K562 (cell line): Measurements from ENCODE around the gene SKIDA1. TPM values are rescaled to one million over a fixed set of nuclear protein-coding genes. Genes with fewer than 3 reads are reported as not detected.
A peak's percentile ranks its signal among the peaks of the same experiment; 100 is the strongest.

Experiments used
- ATAC-seq: fragments of 200-7000 bp; cut with Tn5 transposase; 3 replicates; pipeline ENCODE4 v1.9.1; 2020; ENCODE audit warnings: moderate library complexity
- BruUV-seq: library from RNA; stranded (reverse); fragments of 400-500 nt; replicated peaks from 2 replicates; lab custom pipeline; 2021; lab: Mats Ljungman, UMichigan
- CTCF ChIA-PET: fragments of 300-600 bp; formaldehyde crosslinking; extraction: SDS; loops from one replicate; lab custom pipeline; 2021; ENCODE audit warnings: low intra/inter-chr PET ratio; lab: Yijun Ruan, JAX
- POLR2A ChIA-PET: fragments of 300-600, 350-650 bp; sonication (Branson Sonifier 250); formaldehyde crosslinking; extraction: SDS; loops from one replicate; lab custom pipeline; 2021; ENCODE audit warnings: antibody characterized with exemption, inconsistent platforms; lab: Yijun Ruan, JAX
- DNase-seq, 4 experiments: peaks; one replicate each; pipeline versions ENCODE4 v3.0.0 to v3.0.0-alpha.2; 2011 to 2018; ENCODE audit warnings: low spot score in 3 of 4, mixed read lengths in 3 of 4; ENCODE audit errors: extremely low read depth in 1 of 4
- FAIRE-seq: peaks from 2 replicates; lab custom pipeline; 2011; peaks lifted over from hg19 to GRCh38; lab: Jason Lieb, UNC
- H2AFZ ChIP-seq: 2 replicates; pipeline ENCODE4 v1.6.0; 2011; ENCODE audit warnings: low read depth, low read length, control low read depth, inconsistent platforms
- H3K27ac ChIP-seq: fragments of 200-600 bp; 3 replicates; pipeline ENCODE4 v1.8.0; 2011; ENCODE audit warnings: low read depth, mild to moderate bottlenecking, control low read depth, inconsistent platforms, low read length, moderate library complexity, mixed read lengths; ENCODE audit errors: extremely low read depth
- H3K27me3 ChIP-seq, 2 experiments: fragments of 300-600 bp in 1 of 2; 2 replicates in 1 of 2; 3 replicates in 1 of 2; pipeline versions ENCODE4 v1.6.0 to v1.8.0; 2011; ENCODE audit warnings: inconsistent platforms in 2 of 2, low read length in 2 of 2, mild to moderate bottlenecking in 1 of 2, mixed read lengths in 1 of 2, moderate library complexity in 1 of 2; ENCODE audit not compliant: control insufficient read depth in 2 of 2, insufficient read depth in 2 of 2
- H3K36me3 ChIP-seq: fragments of 300-600 bp; 3 replicates; pipeline ENCODE4 v1.8.0; 2011; ENCODE audit warnings: mild to moderate bottlenecking, low read length, inconsistent platforms; ENCODE audit not compliant: control insufficient read depth, insufficient read depth
- H3K4me1 ChIP-seq, 2 experiments: fragments of 200-600 bp in 1 of 2; replicated peaks in 1 of 2; 2 replicates in 1 of 2; 3 replicates in 1 of 2; pipeline versions ENCODE4 v1.5.1 to v1.8.0; 2011; ENCODE audit warnings: inconsistent platforms in 2 of 2, low read length in 2 of 2, mild to moderate bottlenecking in 1 of 2, mixed read lengths in 1 of 2, moderate library complexity in 1 of 2; ENCODE audit not compliant: control insufficient read depth in 2 of 2, insufficient read depth in 2 of 2
- H3K4me2 ChIP-seq: 2 replicates; pipeline ENCODE4 v1.6.1; 2011; ENCODE audit warnings: low read length, control low read depth, inconsistent platforms, mixed read lengths; ENCODE audit not compliant: insufficient read depth
- H3K4me3 ChIP-seq: fragments of 200-600 bp; sonication (generic), shearing (Covaris generic); 2 replicates; pipeline ENCODE4 v1.5.1; 2016; ENCODE audit warnings: control low read depth, inconsistent platforms
- H3K79me2 ChIP-seq: fragments of 200-600 bp; 3 replicates; pipeline ENCODE4 v1.8.0; 2011; ENCODE audit warnings: low read length, inconsistent platforms; ENCODE audit not compliant: control insufficient read depth, insufficient read depth
- H3K9ac ChIP-seq, 2 experiments: 2 replicates each; pipeline versions ENCODE4 v1.6.0 to v1.6.1; 2011; ENCODE audit warnings: low read depth in 2 of 2, low read length in 2 of 2, control low read depth in 1 of 2, inconsistent platforms in 1 of 2, mild to moderate bottlenecking in 1 of 2, mixed read lengths in 1 of 2; ENCODE audit not compliant: insufficient read depth in 1 of 2
- H3K9me1 ChIP-seq: one replicate; pipeline ENCODE4 v1.6.0; 2011; ENCODE audit warnings: inconsistent platforms, mild to moderate bottlenecking, low read length, moderate library complexity; ENCODE audit not compliant: control insufficient read depth, insufficient read depth
- H3K9me3 ChIP-seq: replicated peaks from 2 replicates; pipeline ENCODE4 v1.5.1; 2011; ENCODE audit warnings: low read depth, low read length, inconsistent platforms; ENCODE audit not compliant: control insufficient read depth, insufficient read depth
- H4K20me1 ChIP-seq: replicated peaks from 2 replicates; pipeline ENCODE4 v1.6.1; 2011; ENCODE audit warnings: low read length, inconsistent platforms, mixed read lengths; ENCODE audit not compliant: control insufficient read depth, insufficient read depth
- C11orf30 ChIP-seq: fragments of 450-650 bp; IDR thresholded peaks from 2 replicates; pipeline ENCODE4 v1.6.1; 2016; ENCODE audit warnings: low read depth, mild to moderate bottlenecking
- MAFF ChIP-seq: IDR thresholded peaks from 2 replicates; pipeline ENCODE4 v1.6.1; 2012; ENCODE audit warnings: low read length, improper control_type of control experiment
- MAFG ChIP-seq: fragments of 450-650 bp; conservative IDR thresholded peaks from 2 replicates; pipeline ENCODE4 v1.6.1; 2016; ENCODE audit warnings: missing genetic modification characterization, missing compliant biosample characterization
- ZNF316 ChIP-seq: fragments of 450-650 bp; IDR thresholded peaks from 2 replicates; pipeline ENCODE4 v1.6.1; 2016
- WGBS: fragments of 100-300 bp; shearing (Covaris generic); methylation state at CpG from one replicate; pipeline ENCODE4 v1.1.6; 2016; ENCODE audit warnings: low coverage, mixed read lengths; ENCODE audit not compliant: insufficient coverage; ENCODE audit errors: missing lambda C conversion rate; 5-methylcytosine and 5-hydroxymethylcytosine counted together
- in situ Hi-C: fragments of 300-500 bp; cut with MboI; formaldehyde crosslinking; loops from 4 replicates; pipeline ENCODE4 v1.15.0; 2018; ENCODE audit warnings: inconsistent platforms, mixed read lengths
- intact Hi-C: fragments of 100-400 bp; cut with micrococcal nuclease; formaldehyde crosslinking; loops from 2 replicates; pipeline ENCODE4 v1.14.2; 2022
- polyA plus RNA-seq, 8 experiments: library from polyadenylated mRNA; depleted of rRNA in 4 of 8; stranded (reverse) in 5 of 8; unstranded in 3 of 8; fragments of >200 nt; fragmentation: Nextera tagmentation in 2 of 8; fragmentation: Illumina TruSeq in 1 of 8; extraction: Ambion mirVana in 2 of 8; extraction: Trizol in 1 of 8; gene quantifications; 2 replicates each; pipeline versions ENCODE4 v1.2.1 to v1.2.3, GENCODE V29; 2011 to 2014; ENCODE audit warnings: inconsistent platforms in 1 of 8, missing spikeins in 1 of 8
- total RNA-seq, 7 experiments: library from RNA; depleted of rRNA in 6 of 7; stranded (reverse); fragments of >200 nt in 6 of 7; fragmentation: Illumina TruSeq in 2 of 7; extraction: Trizol in 2 of 7; gene quantifications; 2 replicates each; pipeline versions ENCODE4 v1.2.1 to v1.2.3, GENCODE V29; 2011 to 2021; ENCODE audit warnings: low replicate concordance in 1 of 7
- TF ChIP-seq, protein P1 (sequence below): sonication (generic); formaldehyde crosslinking; IDR thresholded peaks from 2 replicates; pipeline ENCODE4 v1.8.0; 2022; ENCODE audit warnings: mild to moderate bottlenecking, missing genetic modification reagents

Gene SKIDA1
- total and polyA plus RNA-seq, 9 of the 15 experiments (the other 6 are each of a cell fraction or from before 2014, with no cell fraction given), result 0.05 to 1.1 (median 0.42) TPM

DNA sequence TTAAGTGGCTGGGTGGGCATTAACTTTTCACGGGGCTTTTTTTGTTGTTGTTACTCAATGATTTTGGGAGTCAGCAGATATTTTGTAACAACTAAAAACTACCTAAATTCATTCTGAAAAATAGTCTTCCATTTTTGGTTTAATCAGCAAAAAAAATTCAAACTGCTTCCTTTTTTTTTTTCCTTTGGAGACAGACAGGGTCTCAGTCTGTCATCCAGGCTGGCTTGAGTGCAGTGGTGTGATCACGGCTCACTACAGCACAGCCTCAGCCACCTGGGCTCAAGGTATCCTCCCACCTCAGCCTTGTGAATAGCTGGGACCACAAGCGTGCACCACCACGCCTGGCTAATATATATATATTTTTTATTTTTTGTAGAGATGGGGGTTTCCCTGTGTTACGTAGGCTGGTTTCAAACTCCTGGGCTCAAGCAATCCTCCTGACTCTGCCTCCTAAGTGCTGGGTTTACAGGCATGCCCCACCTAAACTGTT is 36.5 kb downstream of the SKIDA1 start:
- no peaks in the 10 kb centered on the region for H3K9me3 ChIP-seq
- TF ChIP-seq C11orf30 (peak; percentile 75; the same call in 1 of the 2 replicates), ZNF316 (peak; percentile 90), MAFG (tag) (peak; percentile 70), MAFF (peak; percentile 53; the same call in 1 of the 2 replicates)
- TF ChIP-seq, protein P1, sequence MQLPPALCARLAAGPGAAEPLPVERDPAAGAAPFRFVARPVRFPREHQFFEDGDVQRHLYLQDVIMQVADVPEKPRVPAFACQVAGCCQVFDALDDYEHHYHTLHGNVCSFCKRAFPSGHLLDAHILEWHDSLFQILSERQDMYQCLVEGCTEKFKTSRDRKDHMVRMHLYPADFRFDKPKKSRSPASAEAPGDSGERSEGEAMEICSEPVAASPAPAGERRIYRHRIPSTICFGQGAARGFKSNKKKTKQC (CRISPR knock-in tag), result no peak
- H3K36me3 ChIP-seq, result no peaks in the 10 kb centered on the region
- H3K4me3 ChIP-seq, result no peak overlapping the region
- no peak overlapping the region for H3K9ac ChIP-seq
- CTCF ChIA-PET, result no interaction called here
- H3K79me2 ChIP-seq, result no peaks in the 10 kb centered on the region
- in situ Hi-C loops (loop anchor here (25.0 kb wide), 1 partner anchor 448 kb away; no protein-coding TSS in a partner anchor), intact Hi-C loops (no loop called here)
- POLR2A ChIA-PET, result interaction anchor here (0.7 kb wide), 1 partner anchor 26 kb away, joined by 3 read pairs; no protein-coding TSS in a partner anchor
- no peaks in the 10 kb centered on the region for H3K27me3 ChIP-seq
- H3K4me2 ChIP-seq, result no peak overlapping the region
- 27% methylated on average over 5 of the region's 5 CpGs for WGBS
- peak overlapping the region; percentile 40; the same call in 1 of the 2 replicates for H2AFZ ChIP-seq
- H3K27ac ChIP-seq, result no peak overlapping the region
- no TSS peak for BruUV-seq
- DNase-seq (no peak), FAIRE-seq (no peak), ATAC-seq (peak; percentile 60)
- no peaks in the 10 kb centered on the region for H4K20me1 ChIP-seq
- peaks cover 0 to under 1% of the 10 kb centered on the region in 2 experiments; a peak in 1 of 5 replicates for H3K4me1 ChIP-seq
- H3K9me1 ChIP-seq, result no peaks in the 10 kb centered on the region
